A549 (cell line): Measurements from ENCODE around the gene NRXN3.

Experiments
- CHD2 ChIP-seq: fragments of 150-350 bp; IDR thresholded peaks from 2 replicates; pipeline ENCODE4 v1.6.1; 2014; ENCODE audit warnings: low read length; ENCODE audit not compliant: partially characterized antibody
- CTCF ChIP-seq: fragments of >200 bp; sonication (Bioruptor Twin); formaldehyde crosslinking; IDR thresholded peaks from 3 replicates; pipeline ENCODE4 v1.5.1; 2016
- ELK1 ChIP-seq: fragments of 150-350 bp; IDR thresholded peaks from 2 replicates; pipeline ENCODE4 v1.6.1; 2014; ENCODE audit warnings: low read depth, mild to moderate bottlenecking, low read length
- EP300 ChIP-seq, 2 experiments: fragments of >200 bp; sonication (Bioruptor Twin); formaldehyde crosslinking; IDR thresholded peaks; 2 replicates in 1 of 2; 3 replicates in 1 of 2; pipeline ENCODE4 v1.6.1; 2016 to 2017
- HOXB5 ChIP-seq: fragments of 250-450 bp; sonication (Bioruptor Pico); IDR thresholded peaks from 2 replicates; pipeline ENCODE4 v1.5.0; 2020; ENCODE audit warnings: mild to moderate bottlenecking, moderate library complexity
- MAX ChIP-seq: IDR thresholded peaks from 2 replicates; pipeline ENCODE4 v1.6.1; 2012
- MAZ ChIP-seq: fragments of 150-350 bp; IDR thresholded peaks from 2 replicates; pipeline ENCODE4 v1.6.1; 2014; ENCODE audit warnings: antibody characterized with exemption, low read depth, low read length, borderline replicate concordance
- POLR2A ChIP-seq: IDR thresholded peaks from 2 replicates; pipeline ENCODE4 v1.6.1; 2012; ENCODE audit warnings: mild to moderate bottlenecking, low read length
- SREBF2 ChIP-seq: fragments of 450-650 bp; IDR thresholded peaks from 2 replicates; pipeline ENCODE4 v1.6.1; 2014; ENCODE audit warnings: mild to moderate bottlenecking, moderate library complexity
- USF2 ChIP-seq: fragments of 450-650 bp; IDR thresholded peaks from 2 replicates; pipeline ENCODE4 v1.6.1; 2014; ENCODE audit warnings: antibody characterized with exemption
- ZFP36 ChIP-seq: fragments of 450-650 bp; IDR thresholded peaks from 2 replicates; pipeline ENCODE4 v1.6.1; 2014; ENCODE audit warnings: borderline replicate concordance; ENCODE audit not compliant: partially characterized antibody
- ZSCAN20 ChIP-seq: fragments of 250-450 bp; sonication (Bioruptor Pico); IDR thresholded peaks from 2 replicates; pipeline ENCODE4 v1.8.0; 2022; ENCODE audit warnings: mild to moderate bottlenecking, moderate library complexity

GRCh38 chr14:79379266-79379665 lies 1209.1 kb downstream of the NRXN3 start:
- TF ChIP-seq POLR2A: no peak
- TF ChIP-seq MAX: no peak
- no peak for TF ChIP-seq CTCF
- TF ChIP-seq USF2: no peak
- no peak for TF ChIP-seq EP300 (IDR thresholded peaks at IDR 0.05)
- TF ChIP-seq ZFP36: no peak
- no peak for TF ChIP-seq MAZ
- TF ChIP-seq ELK1: no peak
- TF ChIP-seq SREBF2: no peak
- no peak for TF ChIP-seq ZSCAN20 (CRISPR knock-in tag)
- TF ChIP-seq CHD2: no peak
- TF ChIP-seq HOXB5 (CRISPR knock-in tag): no peak
